GM10847 (cell line): ENCODE data around the gene DDX25.

Source experiments
- POLR2A ChIP-seq: IDR thresholded peaks from 2 replicates; pipeline ENCODE4 v1.6.1; 2011; ENCODE audit not compliant: insufficient read length; ENCODE audit errors: extremely low read depth

Gene DDX25

DNA sequence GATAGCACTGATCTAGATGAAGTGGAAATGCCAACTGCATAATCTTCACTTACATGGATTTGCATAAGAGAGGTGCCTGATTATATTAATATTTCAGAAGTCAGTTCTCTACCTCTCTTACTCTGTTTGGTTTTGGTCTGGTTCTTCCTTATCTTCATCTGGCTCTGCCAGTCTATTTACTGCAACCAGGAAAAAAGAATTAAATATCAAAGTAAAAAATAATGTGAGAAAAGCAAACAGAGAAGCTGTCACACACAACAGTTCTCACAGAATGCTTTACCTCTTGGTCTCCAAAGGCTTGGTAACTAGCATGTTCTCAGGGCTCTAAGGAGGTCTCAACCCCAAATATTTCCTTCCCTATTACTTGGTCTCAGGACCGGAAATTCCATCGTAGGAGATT, 48.3 kb downstream of the DDX25 start:
- TF ChIP-seq POLR2A = no peak

DNA sequence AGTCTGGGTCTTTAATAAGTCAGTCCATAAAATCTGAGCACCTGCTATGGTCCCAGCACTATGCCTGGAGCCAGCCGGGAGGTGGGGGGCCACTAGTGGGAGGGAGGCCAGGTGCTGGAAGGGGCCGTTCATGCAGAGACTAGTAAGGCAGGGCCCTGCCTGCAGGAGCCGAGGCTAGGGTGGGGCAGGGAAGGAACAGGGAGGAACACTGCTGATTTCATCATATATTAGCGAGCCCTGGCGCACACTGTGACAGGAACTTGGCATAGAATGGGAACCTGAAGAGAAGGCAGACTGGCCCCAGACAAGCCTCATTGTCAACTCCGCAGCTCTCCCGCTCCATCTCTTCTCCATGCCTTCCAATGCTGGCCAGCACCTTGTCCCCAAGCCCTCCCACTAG, 48.7 kb downstream of the DDX25 start:
- TF ChIP-seq POLR2A = no peak

DNA sequence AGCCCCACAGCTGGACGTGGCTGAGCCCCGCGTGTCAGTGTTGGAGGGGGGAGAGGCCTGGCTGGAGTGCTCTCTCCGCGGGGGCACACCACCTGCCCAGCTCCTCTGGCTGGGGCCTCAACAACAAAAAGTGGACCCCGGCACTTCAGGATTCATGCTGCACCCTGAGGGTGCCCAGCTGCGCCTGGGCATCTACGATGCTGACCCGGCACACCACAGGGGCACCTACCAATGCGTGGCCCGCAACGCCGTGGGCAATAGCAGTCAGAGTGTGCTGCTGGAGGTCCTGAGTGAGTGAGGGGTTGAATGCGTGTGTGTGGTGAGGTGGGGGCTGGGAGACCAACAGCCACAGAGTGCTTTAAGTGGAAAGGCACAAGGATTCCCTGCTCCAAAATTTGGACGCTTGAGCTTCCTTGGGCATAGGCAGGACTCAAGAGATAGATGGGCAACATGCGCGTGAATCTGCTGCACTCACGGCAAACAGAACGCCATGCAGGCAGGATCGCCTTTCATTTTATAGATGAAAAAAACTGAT, 49.2 kb downstream of the DDX25 start:
- no peak for TF ChIP-seq POLR2A

DNA sequence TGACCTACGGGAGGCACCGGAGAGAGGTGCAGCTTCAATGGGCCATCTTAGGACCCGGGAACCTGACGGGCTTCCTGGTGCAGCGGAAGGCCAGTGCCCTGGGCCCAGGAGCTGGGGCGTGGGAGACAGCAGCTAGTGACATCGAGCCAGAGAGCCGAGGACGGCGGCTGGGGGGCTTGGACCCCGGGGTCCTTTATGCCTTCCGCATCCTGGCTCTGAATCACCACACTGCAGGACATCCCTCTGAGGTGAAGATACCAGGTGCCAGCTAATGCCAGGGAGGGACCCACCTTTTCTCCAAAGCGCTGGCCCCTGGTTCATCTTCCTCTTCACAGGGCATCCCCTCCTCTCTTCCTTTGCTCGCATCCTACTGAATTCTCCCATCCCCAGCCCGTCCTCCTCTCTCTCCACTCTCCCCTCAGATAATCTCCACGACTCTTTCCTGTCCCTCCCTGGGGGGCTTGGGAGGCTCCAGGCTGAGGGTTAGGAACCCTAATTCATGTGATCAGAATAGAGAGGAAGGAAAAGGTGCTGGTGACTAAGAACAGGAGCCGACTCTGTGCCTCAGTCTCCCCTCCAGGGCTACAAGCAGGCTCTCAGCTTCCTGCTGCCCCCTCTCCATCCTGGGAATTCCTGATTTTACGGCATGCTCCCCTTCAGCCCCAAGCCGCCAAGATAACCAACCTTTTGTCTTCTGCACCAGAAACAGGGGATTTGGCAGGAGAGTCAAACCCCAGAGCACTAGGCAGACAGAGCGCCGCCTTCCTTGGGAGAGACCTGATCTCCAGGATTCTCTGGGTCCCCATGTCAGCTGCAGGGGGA, 50.0 kb downstream of the DDX25 start:
- TF ChIP-seq POLR2A = no peak

DNA sequence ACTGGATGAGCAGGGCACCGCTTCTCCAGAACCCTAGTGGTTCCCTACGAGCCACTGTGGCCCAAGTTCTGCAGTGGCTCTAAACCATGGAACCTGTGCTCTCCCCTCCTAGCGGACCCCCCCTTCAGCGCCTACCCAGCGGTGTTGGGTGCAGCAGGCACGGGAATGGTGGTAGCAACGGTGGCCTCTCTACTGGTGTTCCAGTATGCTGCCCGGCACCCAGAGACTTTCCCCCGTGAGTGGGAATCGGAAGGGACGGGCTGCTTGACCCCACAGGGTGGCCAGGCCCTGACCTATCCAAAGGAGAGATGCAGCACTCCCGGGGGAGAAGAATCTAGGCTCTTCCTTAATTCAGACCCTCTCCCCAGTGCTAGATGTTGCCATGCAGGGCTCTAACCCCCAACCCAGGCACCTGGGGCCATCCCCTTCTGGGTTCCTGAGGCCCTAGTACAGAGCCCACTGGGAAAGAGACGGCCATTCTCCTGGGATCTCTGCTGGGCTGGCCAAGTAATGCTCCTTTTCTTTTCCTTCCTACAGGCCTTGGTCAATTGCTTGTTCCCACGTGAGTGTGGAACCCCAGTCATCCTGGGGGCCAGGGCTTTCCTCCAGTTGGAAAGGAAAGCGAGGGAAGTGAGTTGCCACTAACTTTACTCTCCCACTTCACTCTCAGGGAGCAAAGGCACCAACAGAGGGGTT, 50.8 kb downstream of the DDX25 start:
- no peak for TF ChIP-seq POLR2A

DNA sequence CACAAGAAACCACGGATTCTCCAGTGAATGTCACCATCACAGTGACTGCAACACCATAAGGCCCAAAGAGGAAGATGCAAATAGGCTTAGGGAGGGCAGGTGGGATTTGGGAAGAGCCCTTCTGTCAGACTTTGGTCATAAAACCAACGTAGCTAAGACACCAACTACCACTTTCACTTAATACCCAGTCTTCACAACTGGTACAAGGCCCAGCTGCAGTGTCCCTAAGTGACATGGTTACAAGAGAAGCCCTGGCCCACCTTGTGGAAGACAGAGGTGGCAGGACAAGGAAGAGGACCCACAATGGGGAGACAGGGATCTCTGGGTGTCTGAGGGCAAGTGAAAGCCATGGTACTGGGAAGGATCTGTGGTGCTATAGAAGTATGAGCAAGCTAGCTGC, 51.5 kb downstream of the DDX25 start:
- TF ChIP-seq POLR2A = no peak

DNA sequence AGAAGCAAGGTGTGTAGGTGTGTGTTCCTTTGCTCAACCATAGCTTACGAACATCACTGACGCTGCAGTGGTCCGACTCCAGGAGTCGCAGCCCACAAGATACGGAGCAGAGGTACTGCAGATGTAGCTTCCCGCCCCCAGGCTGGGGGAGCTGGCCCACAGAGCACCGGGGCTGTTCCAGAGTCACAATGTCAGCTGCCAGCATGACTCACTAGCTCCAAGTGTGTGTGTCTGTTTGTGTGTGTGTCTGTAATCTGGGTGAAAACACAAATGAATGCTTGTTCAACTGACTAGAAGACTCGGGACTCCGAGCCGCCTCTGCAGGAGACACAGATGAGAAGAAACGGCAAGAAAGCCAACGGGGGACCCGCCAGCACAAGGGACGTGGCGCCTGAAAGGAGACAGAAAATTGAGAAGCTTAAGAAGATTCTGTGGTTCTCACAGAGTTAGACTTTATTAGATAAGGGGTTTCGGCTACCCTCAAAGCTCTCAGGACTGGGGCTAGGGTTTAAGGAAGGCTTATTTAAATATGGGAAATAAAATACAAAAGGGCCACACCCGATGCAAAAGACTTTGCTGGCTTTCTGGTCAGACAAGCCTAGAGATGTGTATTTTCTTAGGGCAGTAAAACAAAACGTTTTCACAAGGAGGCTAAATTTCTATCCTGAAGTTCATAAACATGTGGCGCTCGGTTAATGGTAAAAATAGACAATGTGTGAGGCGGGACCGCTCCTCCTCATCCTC, 52.3 kb downstream of the DDX25 start:
- no peak for TF ChIP-seq POLR2A

DNA sequence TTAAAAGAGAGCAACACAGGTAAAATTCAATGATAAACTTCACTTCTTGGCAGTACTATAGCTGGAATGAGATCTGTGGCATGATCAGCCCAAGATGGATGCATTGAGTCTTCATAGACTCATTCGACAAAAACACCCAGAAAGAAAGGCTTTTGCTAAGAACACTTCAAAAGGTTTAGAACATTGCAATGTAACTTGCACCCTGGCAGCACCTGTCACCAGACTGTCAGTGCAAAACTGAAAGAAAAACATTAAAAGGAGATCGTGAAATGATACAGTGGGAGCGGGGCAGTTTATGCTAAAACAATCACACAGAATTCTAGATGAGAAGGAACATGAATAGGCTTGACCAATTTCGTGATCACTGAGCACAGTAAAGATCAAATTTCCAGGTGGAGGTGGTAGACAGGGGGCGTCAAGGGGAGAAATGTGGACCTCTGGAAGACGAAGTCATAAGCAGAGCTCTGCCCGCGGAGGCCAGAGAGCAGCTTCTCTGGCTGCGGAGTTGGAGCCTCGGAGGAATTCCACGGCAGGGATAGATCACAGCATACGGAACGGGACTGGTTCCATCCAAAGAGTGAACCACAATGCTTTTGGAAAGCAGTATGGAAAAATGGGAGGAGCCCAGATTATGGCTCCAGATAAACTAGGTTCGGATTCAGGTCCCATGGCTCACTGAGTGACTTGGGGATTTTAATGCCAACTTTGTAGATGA, 53.5 kb downstream of the DDX25 start:
- no peak for TF ChIP-seq POLR2A

DNA sequence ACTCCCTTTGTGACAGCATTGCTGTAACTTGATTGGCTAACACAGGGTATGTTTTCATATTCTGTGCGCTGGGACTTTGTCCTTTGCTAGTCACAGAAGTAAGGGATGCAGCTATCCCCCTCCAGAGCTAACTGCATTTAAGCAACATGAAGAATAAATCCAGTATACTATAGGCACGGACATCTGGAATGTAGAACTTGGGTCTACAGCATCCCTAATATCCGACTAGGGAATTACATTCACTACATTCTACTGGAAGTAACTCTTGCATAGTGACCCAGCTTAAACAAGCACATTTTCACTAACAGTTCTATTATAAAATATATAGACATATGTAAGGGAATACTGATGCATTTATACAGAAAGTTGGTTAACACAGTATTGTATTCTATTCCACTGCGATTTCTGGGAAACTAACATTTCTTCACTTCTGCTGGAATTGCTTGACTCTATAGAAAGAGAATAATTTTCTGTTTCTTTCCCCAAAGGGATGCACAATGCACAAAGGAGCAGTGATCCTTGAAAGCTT, 54.6 kb downstream of the DDX25 start:
- TF ChIP-seq POLR2A = no peak

DNA sequence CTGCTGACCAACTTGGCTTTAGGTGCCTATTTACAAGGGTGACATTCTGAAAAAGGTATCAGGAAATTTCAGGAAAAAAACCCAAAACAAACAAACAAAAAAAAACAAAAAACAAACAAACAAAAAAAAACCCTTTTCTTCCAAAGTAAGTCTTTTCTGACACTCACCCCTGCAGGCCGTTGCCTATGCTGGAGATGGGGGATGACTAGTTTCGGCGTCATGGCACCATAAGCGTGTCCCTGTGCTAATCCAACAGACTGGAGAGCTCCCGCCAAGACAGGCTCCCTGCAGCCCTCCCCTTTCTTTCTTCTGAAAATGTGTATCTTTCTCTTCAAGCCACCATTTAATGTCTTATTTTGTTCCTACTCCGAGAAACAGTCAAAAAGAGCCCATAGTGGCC, 55.2 kb downstream of the DDX25 start:
- no peak for TF ChIP-seq POLR2A

DNA sequence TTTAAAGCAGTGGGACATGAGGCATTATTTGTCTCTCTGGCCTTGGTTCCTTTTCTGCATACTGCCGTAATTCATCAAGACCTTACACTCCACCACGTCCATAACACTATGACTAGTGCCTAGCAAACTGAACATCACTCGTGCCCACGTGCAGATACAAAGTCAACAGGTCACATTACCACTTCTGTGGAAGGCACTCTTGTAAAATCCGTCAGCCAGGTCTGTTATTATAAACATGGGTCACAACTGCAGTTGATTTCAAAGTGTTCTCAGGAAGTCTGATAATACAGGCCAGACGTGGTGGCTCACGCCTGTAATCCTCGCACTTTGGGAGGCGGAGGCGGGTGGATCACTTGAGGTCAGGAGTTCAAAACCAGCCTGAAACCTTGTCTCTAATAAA, 55.6 kb downstream of the DDX25 start:
- no peak for TF ChIP-seq POLR2A

DNA sequence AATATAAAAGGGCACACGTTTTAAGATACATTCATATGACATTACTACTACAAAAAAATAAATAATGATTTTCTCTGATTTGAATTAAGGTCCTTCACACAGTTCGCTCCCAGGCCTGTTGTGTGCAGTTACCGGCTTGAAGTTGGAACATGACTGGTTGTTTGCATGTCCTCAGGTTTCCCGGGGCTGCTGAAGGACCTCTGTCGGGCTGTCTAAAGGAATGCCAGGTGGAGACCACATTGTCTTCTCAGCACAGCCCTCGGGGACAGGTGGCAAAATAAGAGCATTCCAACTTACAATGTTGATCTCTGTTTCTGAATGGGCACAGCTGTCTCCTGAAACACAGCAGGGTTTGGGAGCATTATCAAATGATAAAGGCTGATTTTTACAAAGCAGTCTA, 56.5 kb downstream of the DDX25 start:
- TF ChIP-seq POLR2A = no peak

DNA sequence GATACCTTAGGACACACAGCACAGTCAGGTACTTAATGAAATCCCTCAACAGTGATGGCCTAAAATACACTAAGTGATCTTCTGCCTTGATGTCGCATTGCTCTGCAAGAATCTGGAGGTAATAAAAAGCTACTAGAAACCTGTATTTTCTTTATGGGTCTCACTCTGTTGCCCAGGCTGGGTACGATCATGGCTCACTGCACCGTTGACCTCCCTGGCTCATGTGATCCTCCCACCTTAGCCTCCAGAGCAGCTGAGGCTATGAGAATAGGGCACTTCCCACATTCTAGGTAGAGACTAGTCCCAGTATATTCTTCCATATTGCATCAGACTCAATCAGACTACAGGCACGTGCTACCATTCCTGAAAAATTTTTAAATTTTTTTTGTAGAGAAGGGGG, 63.2 kb downstream of the DDX25 start:
- no peak for TF ChIP-seq POLR2A

DNA sequence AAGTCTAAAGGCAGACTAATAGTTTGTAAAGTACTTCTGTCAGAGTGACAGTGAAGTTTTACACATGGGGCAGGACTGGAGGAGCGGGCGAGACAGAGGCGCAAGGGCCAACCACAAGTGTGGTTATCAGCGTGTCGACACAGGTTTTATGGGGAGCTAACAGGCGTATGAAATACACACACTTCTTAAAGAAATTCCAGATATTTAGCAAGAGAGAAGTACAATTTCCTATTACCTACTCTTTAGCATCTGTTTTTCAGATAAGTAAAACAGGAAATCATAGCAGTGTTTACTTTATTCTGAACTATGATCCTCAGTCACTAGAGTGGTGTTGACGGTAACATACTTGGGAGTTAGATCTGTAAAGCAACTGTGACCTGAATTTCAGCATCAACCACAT, 64.0 kb downstream of the DDX25 start:
- TF ChIP-seq POLR2A = no peak

DNA sequence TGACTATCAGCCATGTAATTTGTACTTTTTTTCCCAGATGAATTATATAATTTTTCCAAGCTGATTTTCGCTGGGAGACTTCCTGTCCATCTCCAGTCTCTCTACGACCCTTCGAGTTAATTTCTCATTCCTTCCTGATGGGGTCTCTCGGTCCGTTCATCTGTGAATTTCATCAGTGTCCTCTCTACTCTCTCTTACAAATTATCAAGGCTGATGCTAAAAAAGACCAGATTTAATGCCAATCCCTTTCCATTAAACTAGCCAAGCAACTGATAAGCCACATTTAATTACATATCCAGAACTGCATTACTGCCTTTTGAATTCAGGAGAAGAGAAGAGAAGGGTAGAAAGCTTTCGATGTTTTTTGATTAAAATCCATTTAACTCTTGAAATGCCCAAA, 67.3 kb downstream of the DDX25 start:
- no peak for TF ChIP-seq POLR2A
